Esophagus mucosa (tissue), 1 donor: ENCODE results near the gene XAGE2. TPM values are rescaled to one million over a fixed set of nuclear protein-coding genes. Genes with fewer than 3 reads are reported as not detected.

Source experiments
- total RNA-seq: library from RNA; stranded (reverse); gene quantifications from one replicate; pipeline ENCODE4 v1.2.4, GENCODE V29; 2023
- donor health status: DM: yes; HTN: yes; CAD: no.

XAGE2 gene
- total RNA-seq, 1 donor from 2014 or later: not detected

Other genes with a start within 250 kb of the XAGE2 start
- 1.4 TPM for gene MAGED4, start 184.1 kb upstream of the XAGE2 start, total RNA-seq
- gene XAGE1A, start 126.8 kb downstream of the XAGE2 start, total RNA-seq: not detected
- gene XAGE1B, start 148.0 kb downstream of the XAGE2 start, total RNA-seq: not detected